UCSD-AML1 (cell line): ENCODE measurements around the gene MACROD2.
"Not testable (repeated sequence)": the region's sequence is repeated elsewhere in the genome, so short reads cannot be mapped to it uniquely, and the experiment has no call there.

Source experiments
- DNase-seq: peaks from one replicate; lab custom pipeline; 2025; ENCODE audit not compliant: unreplicated experiment; lab: John Stamatoyannopoulos, UW

Gene MACROD2

GRCh38 chr20:14189794-14190402 lies 194.6 kb downstream of the MACROD2 start:
- no peak for DNase-seq

- no peak for DNase-seq
These were observed 196.2 kb downstream of the MACROD2 start for GRCh38 chr20:14191559-14191958.

GRCh38 chr20:14193443-14193842 lies 198.1 kb downstream of the MACROD2 start:
- DNase-seq = no peak

- no peak for DNase-seq
These were observed 198.6 kb downstream of the MACROD2 start for GRCh38 chr20:14193885-14194284.

- DNase-seq = no peak
These were observed 201.8 kb downstream of the MACROD2 start for GRCh38 chr20:14197097-14197496.

- DNase-seq = no peak
These were observed 203.1 kb downstream of the MACROD2 start for GRCh38 chr20:14198416-14198815.

GRCh38 chr20:14199111-14199510 lies 203.8 kb downstream of the MACROD2 start:
- DNase-seq = no peak

- DNase-seq = no peak
These were observed 208.3 kb downstream of the MACROD2 start for GRCh38 chr20:14203657-14204056.

GRCh38 chr20:14207591-14207990 lies 212.3 kb downstream of the MACROD2 start:
- no peak for DNase-seq

- no peak for DNase-seq
These were observed 213.6 kb downstream of the MACROD2 start for GRCh38 chr20:14208956-14209355.

GRCh38 chr20:14210146-14210545 lies 214.8 kb downstream of the MACROD2 start:
- DNase-seq = no peak

GRCh38 chr20:14214046-14214445 lies 218.7 kb downstream of the MACROD2 start:
- DNase-seq = no peak

GRCh38 chr20:14215880-14216279 lies 220.6 kb downstream of the MACROD2 start:
- DNase-seq = not testable (repeated sequence)

GRCh38 chr20:14219801-14220461 lies 224.6 kb downstream of the MACROD2 start:
- no peak for DNase-seq

- no peak for DNase-seq
These were observed 225.7 kb downstream of the MACROD2 start for GRCh38 chr20:14220986-14221385.

- DNase-seq = no peak
These were observed 228.5 kb downstream of the MACROD2 start for GRCh38 chr20:14223806-14224205.

- not testable (repeated sequence) for DNase-seq
These were observed 231.0 kb downstream of the MACROD2 start for GRCh38 chr20:14226051-14227049.

- no peak for DNase-seq
These were observed 237.3 kb downstream of the MACROD2 start for GRCh38 chr20:14232650-14233049.

GRCh38 chr20:14234666-14235295 lies 239.5 kb downstream of the MACROD2 start:
- no peak for DNase-seq

GRCh38 chr20:14235355-14235754 lies 240.0 kb downstream of the MACROD2 start:
- DNase-seq = no peak

- DNase-seq = no peak
These were observed 250.2 kb downstream of the MACROD2 start for GRCh38 chr20:14245368-14245970.
